Stimulated activated CD4-positive, alpha-beta T cell treated with anti-CD3 and anti-CD28 coated beads, Interleukin-4, amount 100 ng/mL, for 1 hour (primary cell): ENCODE measurements around the gene NCAPH2.
"Not testable (repeated sequence)": the region's sequence is repeated elsewhere in the genome, so short reads cannot be mapped to it uniquely, and the experiment has no call there.

ENCODE experiments used
- DNase-seq: peaks from one replicate; pipeline ENCODE4 v3.0.0-alpha.2; 2020

NCAPH2 gene

DNA sequence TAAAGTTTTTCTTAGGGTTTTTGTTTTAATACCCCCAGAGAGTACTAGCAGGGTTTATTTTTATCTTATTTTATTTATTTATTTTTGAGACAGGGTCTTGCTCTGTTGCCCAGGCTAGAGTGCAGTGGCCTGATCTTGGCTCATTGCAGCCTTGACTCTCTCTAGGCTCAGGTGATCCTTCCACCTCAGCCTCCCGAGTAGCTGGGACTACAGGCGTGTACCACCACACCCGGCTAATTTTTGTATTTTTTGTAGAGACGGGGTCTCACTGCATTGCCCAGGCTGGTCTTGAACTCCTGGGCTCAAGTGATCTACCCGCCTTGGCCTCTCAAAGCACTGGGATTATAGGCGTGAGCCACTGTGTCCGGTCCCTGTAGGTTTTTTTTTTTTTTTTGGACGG, 12.2 kb downstream of the NCAPH2 start:
- not testable (repeated sequence) for DNase-seq

DNA sequence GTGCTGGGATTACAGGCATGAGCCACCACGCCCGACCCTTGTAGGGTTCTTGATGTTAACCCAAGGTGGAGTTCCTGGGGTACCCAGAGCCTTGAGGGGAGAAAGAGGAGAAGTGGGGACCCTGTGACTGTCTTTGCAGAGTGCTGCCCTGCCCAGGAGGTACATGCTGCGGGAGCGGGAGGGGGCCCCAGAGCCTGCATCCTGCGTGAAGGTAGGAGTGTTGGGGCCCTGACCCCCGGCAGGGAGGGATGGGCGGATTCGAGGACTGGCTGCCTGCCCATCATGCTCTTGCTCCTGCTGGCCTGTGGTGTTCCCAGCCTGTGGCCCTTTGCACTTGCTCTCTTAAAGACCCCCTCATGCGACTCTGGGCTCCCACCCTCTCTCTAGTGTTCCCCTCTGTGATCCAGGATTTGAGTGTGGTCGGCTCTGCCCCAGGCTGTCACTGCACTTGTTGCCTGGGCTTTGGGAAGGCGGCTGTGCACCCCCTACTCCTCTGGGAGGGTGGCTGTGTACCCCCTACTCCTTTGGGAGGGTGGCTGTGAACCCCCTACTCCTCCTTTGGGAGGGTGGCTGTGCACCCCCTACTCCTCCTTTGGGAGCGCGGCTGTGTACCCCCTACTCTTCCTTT, 12.9 kb downstream of the NCAPH2 start:
- no peak for DNase-seq

- DNase-seq = no peak
Observed at GRCh38 chr22:50521710-50522109, 13.7 kb downstream of the NCAPH2 start.

DNA sequence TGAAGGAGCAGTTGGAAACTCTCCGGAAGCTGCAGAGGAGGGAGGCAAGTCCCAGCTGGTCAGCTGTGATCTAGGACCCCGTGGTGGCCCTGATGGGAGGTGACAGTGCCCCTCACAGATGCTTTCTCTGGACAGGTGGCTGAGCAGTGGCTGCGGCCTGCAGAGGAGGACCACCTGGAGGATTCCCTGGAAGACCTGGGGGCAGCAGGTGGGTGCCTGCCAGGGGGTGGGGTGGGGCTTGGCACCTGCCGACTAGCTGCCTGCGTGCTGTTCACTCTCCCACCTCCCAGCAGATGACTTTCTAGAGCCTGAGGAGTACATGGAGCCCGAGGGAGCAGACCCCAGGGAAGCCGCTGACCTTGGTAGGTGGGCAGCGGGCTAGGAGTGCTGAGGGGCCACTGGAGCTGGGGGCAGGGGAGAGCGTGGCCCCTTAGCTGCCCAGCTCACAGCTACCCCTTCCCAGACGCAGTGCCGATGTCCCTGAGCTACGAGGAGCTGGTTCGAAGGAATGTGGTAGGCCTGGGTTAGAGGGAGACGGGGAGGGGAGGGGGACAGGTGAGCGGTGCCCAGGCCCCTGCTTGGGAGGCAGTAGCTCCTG, 14.3 kb downstream of the NCAPH2 start:
- DNase-seq = no peak

- DNase-seq = no peak
Observed at GRCh38 chr22:50522806-50523438, 14.9 kb downstream of the NCAPH2 start.

GRCh38 chr22:50523458-50523805, 15.4 kb downstream of the NCAPH2 start:
- DNase-seq = no peak

GRCh38 chr22:50523806-50524675, 16.0 kb downstream of the NCAPH2 start:
- no peak for DNase-seq

DNA sequence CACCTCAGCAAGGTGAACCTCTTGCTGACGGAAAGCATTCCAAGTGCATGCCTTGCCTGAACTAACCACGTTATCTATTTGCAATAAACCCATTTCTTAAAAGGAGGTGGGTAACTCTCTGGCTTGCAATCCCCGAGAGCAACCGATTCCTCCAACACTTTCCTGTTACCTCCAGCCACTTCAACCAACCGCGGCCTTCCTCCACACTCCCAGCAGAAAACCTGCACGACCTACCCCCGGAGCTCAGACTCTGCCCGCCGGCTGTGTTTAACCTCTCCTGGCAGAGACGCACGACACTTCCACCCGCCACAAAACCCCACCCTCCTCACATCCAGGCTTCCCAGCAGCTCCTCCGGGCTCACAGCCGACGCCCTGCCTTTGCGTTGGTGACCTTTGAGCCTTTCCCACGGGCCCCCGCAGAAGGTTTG, 16.7 kb downstream of the NCAPH2 start:
- no peak for DNase-seq

DNA sequence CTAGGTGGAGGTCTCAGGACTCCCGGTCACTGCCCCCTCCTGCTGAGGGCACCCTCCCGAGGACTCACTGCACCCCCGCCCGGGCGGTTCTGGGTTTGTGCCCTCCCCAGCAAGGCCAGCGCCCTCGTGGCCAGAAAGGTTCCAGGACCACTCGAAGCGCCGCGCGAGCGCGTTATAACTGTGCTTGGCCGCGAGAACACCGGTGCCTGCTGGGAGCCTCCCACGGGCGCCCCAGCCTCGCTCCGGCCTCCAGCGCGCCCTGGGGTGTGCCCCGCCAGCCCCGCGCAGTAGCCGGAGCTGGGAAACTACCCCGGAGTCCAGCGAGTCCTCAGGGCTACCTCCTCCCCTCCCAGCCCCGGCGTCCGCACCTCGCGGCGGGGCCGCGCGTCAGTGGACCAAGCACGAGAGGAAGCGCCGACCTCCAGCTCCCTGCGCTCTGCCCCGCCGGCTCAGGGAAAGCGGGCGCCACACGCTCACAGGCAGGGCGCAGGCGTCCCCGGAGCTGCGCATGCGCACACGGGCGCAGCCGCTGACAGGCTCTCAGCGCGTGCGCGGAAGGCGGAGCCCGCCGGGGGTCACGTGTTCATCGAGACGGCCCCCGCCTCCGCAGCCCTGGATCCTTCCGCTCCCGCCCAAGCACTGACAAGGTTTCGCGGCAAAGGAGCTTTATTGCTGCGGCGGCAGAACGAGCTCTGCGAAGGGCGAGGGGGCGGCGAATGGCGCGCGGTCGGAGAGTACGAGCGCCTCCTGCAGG, 17.3 kb downstream of the NCAPH2 start, which contains the start of gene SCO2:
SCO2 (minus strand) TSS at position 495 of the 754 bp plus-strand sequence. CDS start 1,187 bp downstream, outside the sequence.
- DNase-seq = peak; percentile 99

- no peak for DNase-seq
Observed at GRCh38 chr22:50525858-50526107, 17.8 kb downstream of the NCAPH2 start.

DNA sequence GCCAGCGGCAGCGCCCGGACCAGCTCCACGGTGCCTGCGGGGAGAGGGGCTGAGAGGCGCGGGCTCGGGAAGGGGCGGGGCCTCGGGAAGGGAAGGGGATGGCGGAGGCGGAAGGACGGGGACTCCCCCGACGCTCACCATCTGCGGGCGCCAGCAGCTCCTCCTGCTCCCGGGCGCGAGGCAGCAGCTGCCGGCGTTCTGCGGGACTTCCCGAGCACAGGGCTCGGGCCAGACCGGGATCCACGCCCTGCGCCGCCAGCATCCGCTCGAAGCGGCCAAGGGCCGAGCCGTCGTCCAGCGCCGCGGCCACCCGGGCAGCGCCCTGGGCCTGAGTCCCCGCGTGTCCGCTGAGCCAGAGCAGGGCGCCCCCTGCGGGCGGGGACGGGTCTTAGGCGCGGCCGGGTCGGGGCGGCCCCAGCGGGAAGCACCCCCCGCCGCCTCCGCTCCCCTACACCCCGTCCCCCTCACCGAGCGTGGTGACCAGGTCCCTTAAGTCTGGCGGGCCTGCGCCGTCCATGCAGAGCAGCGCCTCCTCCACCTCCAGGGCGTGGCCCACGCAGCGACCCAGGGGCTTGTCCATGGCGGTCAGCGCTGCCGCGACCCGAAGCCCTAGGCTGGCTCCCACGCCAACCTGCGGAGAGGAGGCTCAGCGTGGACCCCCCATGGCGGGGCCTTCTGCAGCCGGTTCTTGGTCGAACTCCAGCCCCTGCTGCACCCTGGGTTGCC, 18.2 kb downstream of the NCAPH2 start:
- DNase-seq = peak; percentile 88

GRCh38 chr22:50526834-50527801, 19.1 kb downstream of the NCAPH2 start:
- no peak for DNase-seq

- no peak for DNase-seq
Observed at GRCh38 chr22:50527921-50528681, 20.1 kb downstream of the NCAPH2 start.

DNA sequence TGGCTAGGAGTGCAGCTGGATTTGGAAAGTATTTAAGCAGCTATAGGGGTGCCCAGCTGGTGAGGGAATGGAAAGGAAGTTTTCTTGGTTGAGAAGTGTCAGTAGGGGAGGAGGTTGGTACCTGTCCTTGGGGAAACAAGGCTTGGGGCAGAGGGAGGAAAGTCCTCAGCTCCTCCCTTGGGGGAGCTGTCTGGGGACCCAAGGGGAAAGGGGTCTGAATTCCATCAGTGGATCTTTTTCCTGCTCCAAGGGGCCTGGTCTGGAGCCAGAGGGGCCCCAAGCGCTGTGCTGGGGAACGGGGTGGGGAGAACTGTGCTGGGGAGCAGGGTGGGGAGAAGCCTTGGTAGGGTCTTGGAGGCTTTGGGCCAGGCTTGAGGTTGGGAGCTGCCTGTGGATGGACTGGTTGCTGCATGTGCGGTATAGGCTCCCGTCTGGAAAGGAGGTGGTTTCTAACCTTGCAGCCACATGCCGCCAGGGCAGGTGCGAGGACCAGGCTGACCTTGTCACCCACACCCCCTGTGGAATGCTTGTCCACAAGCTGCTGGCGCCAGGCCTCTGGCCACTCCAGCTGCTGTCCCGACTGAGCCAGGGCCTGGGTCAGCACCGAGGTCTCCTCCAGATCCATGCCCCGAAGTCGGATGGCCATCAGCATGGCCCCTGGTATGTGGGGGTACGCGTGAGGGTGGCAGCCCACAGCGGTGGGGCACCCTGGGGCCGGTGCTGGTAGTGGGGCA, 20.8 kb downstream of the NCAPH2 start:
- DNase-seq = peak; percentile 13

DNA sequence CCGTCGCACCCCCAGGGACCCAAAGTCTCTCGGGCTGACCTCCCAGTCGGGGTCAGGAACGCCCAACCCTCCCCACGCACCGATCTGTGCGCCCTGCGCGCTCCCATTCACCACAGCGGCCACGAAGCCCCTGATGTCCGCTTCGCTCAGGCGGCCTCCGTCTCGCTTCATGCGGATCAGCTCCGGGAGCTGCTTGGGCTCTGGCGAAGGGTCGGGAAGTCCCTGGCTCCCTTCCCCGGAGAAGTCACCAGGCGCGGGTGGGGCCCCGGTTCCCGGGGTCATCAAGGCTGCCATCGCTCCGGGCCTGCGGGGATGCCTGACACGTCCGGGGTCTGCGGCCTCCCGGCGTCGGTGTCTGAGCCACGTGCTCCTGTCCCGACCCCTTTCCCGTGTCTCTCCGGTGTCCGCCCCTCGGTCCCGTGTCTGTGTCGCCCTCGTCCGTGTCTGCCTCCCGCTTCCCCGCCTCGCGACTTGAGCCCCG, 21.4 kb downstream of the NCAPH2 start:
- peak; percentile 15 for DNase-seq

DNA sequence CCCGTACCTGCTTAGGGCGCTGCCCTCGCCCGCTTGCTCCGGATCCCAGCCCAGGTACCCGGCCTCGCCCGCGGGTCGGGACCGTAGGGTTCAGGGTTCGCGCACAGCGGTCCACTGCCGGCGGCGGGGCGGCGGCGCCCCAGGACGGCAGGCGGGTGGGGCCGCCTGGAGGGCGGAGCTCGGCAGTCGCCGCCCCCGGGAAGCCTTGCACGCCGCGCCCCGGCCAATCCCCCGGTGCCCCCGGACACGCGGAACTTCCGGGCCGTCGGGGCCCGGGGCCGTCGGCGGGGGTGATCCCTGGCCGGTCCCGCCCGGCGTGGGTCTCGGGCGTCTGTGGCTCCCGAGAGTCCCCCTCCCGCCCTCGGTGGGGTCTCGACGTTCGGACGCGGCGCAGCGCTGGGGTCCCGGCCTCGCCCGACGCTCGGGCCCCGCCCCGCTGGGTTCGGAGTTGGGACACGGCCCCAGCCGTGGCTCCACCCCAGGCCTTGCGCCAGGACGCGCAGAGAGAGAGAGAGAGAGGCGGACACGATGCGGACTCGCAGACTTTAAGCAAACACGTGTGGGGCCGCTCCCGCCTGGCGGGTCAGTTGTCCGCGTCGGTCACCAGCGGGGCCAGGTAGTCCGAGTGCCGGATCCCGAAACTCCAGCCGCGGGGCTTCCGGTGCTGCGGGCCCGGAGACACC, 22.0 kb downstream of the NCAPH2 start, which contains the start of gene TYMP:
TYMP (minus strand) TSS at position 116 of the 683 bp plus-strand sequence. CDS start 303 bp downstream, outside the sequence.
- peak; percentile 76 for DNase-seq

DNA sequence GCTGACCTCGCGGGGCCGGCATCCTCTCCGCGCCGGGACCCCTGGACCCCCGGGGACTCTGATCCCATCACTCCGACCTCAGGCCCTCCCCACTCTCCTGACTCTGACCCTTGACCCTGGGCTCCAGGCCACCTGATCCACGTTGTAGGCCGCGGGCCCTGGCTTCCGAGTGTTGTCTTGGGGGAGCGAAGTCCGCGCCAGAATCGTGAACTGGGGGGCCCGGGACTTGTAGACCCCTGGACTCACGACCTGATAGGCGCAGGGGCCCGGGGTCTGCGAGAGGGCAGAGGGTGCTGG, 22.5 kb downstream of the NCAPH2 start:
- DNase-seq = no peak

DNA sequence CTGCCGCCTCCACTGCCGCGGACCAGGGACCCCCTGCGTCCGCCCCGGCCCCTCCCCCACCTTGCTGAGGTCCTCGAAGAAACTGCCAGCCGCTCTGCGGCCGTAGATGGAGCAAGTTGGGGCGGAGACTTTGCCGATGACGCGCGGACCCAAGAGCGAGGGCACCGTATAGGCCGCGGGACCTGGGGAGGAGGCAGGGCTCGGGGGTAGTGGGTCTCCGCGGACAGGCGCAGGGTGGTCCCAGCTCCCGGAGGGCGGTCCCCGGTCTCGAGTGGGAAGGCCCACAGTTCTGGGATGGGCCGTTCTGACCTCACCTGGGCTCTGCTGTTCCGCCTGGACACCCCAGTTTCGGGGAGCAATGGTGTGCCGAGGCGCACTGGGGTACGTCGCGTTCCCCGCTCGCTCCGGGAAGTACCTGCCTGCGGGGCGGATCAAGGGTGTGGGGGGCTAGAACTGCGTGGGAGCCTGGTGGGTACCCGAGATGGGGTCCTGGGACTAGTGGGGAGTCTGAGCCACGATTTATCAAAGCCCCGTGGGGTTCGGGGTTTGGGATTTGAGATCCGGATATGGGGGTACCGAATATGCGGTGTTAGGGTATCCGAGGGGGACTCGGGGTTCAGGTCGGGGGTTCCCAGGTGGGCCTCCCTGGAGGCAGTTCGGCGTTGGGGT, 23.0 kb downstream of the NCAPH2 start:
- DNase-seq = peak; percentile 84
